Choroid plexus epithelial cell (primary cell): ENCODE measurements around the gene TMEM39A.
A peak's percentile ranks its signal among the peaks of the same experiment; 100 is the strongest.

Source experiments
- DNase-seq: peaks from one replicate; pipeline ENCODE4 v3.0.0-alpha.2; 2010; ENCODE audit warnings: low read depth
- H3K4me3 ChIP-seq: 2 replicates; pipeline ENCODE4 v1.5.1; 2011; ENCODE audit warnings: low read depth, mild to moderate bottlenecking, control low read depth, low read length, moderate library complexity
- CTCF ChIP-seq: conservative IDR thresholded peaks from 2 replicates; pipeline ENCODE4 v1.5.1; 2011; ENCODE audit warnings: low read depth, mild to moderate bottlenecking, control low read depth, inconsistent platforms, low read length, moderate library complexity

TMEM39A gene

GRCh38 chr3:119433613-119434325 is 29.6 kb downstream of the TMEM39A start:
- no peak for TF ChIP-seq CTCF
- DNase-seq = no peak
- H3K4me3 ChIP-seq = no peak overlapping the region

DNA sequence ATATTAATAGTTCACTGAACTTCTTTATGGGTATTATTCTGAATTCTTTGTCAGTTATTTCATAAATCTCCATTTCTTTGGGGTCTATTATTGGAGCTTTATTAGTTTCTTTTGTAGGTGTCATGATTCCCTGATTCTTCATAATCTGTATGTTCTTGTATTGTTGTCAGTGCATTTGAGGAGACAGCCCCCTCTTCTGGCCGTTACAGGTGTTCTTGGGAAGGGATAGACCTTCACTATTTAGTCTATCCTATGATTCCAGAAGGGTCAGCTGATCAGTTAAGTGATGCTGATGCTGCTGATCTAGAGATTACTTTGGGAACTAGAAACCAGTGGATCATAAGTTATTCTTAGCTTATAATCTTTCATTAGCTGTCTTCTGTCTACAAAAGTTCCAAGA is 34.9 kb downstream of the TMEM39A start:
- peak; percentile 11 for TF ChIP-seq CTCF
- no peak overlapping the region for H3K4me3 ChIP-seq
- peak; percentile 15 for DNase-seq

- no peak for DNase-seq
- no peak for TF ChIP-seq CTCF
- H3K4me3 ChIP-seq = no peak overlapping the region
Observed at GRCh38 chr3:119427669-119428068, 35.7 kb downstream of the TMEM39A start.

DNA sequence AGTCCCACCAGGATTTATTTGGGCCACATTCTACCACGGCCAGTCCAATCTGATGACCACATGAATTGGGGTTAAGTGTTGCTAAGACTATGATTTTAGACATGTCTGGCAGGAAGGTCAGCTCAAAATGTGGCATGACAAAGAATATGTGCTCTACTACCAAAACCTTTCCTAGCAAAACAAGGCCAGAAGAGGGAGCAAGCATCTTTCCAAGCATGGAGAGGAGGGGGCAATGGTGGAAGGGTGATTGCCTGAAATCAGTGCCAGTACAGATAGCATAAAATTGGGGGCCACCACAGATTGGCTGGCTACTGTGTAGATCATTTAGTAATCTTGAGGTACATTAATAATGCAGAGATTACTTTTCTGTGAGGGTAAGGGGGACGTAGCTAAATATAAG is 43.2 kb downstream of the TMEM39A start:
- TF ChIP-seq CTCF = peak; percentile 41
- DNase-seq = no peak
- no peak overlapping the region for H3K4me3 ChIP-seq

- peak; percentile 40 for DNase-seq
- no peak for TF ChIP-seq CTCF
- no peak overlapping the region for H3K4me3 ChIP-seq
Observed at GRCh38 chr3:119418641-119419040, 44.8 kb downstream of the TMEM39A start.

- no peak overlapping the region for H3K4me3 ChIP-seq
- DNase-seq = peak; percentile 45
- TF ChIP-seq CTCF = no peak
Observed at GRCh38 chr3:119417771-119418512, 45.5 kb downstream of the TMEM39A start.
